Endothelial cell of umbilical vein (primary cell): Measurements from ENCODE around the gene PRDM16. TPM values are rescaled to one million over a fixed set of nuclear protein-coding genes. Genes with fewer than 3 reads are reported as not detected.

Experiments used
- BruUV-seq: library from RNA; stranded (reverse); fragments of 400-500 nt; replicated peaks from 2 replicates; lab custom pipeline; 2021; lab: Mats Ljungman, UMichigan
- CTCF ChIA-PET: fragments of 300-600, 350-600 bp; sonication (Branson Sonifier 250); formaldehyde crosslinking; loops from one replicate; lab custom pipeline; 2021; ENCODE audit warnings: antibody characterized with exemption, inconsistent platforms; lab: Charles Lee
- POLR2A ChIA-PET: fragments of 300-600, 350-600 bp; sonication (Branson Sonifier 250); formaldehyde crosslinking; loops from one replicate; lab custom pipeline; 2021; ENCODE audit warnings: antibody characterized with exemption, inconsistent platforms; lab: Charles Lee
- DNase-seq: peaks from one replicate; pipeline ENCODE4 v3.0.0-alpha.2; 2011; ENCODE audit warnings: low read depth, low spot score
- FAIRE-seq: peaks from 2 replicates; lab custom pipeline; 2011; peaks lifted over from hg19 to GRCh38; lab: Jason Lieb, UNC
- H2AFZ ChIP-seq: 2 replicates; pipeline ENCODE4 v1.6.0; 2012; ENCODE audit warnings: low read depth, low read length, control low read depth, inconsistent platforms
- H3K27ac ChIP-seq: 2 replicates; pipeline ENCODE4 v1.5.1; 2011; ENCODE audit warnings: low read depth, mild to moderate bottlenecking, control low read depth, low read length, moderate library complexity; ENCODE audit not compliant: insufficient read depth
- H3K27me3 ChIP-seq, 2 experiments: 2 replicates each; pipeline versions ENCODE4 v1.6.0 to v1.6.1; 2011; ENCODE audit warnings: low read length in 2 of 2, mixed read lengths in 1 of 2; ENCODE audit not compliant: control insufficient read depth in 2 of 2, insufficient read depth in 2 of 2
- H3K36me3 ChIP-seq, 2 experiments: 2 replicates in 1 of 2; 3 replicates in 1 of 2; pipeline ENCODE4 v1.5.1; 2011; ENCODE audit warnings: low read length in 2 of 2, mild to moderate bottlenecking in 1 of 2, moderate library complexity in 1 of 2; ENCODE audit not compliant: control insufficient read depth in 2 of 2, insufficient read depth in 2 of 2; ENCODE audit errors: extremely low read depth in 1 of 2
- H3K4me1 ChIP-seq: 3 replicates; pipeline ENCODE4 v1.5.1; 2011; ENCODE audit warnings: mild to moderate bottlenecking, low read length; ENCODE audit not compliant: control insufficient read depth, insufficient read depth; ENCODE audit errors: extremely low read depth
- H3K4me2 ChIP-seq: 2 replicates; pipeline ENCODE4 v1.6.1; 2011; ENCODE audit warnings: low read length, control low read depth, mixed read lengths; ENCODE audit not compliant: insufficient read depth
- H3K4me3 ChIP-seq, 3 experiments: fragments of 200-600 bp in 1 of 3; sonication (generic), shearing (Covaris generic) in 1 of 3; replicated peaks in 1 of 3; 2 replicates each; pipeline ENCODE4 v1.5.1; 2011 to 2016; ENCODE audit warnings: control low read depth in 3 of 3, low read length in 3 of 3, mild to moderate bottlenecking in 2 of 3, inconsistent platforms in 1 of 3, low read depth in 1 of 3, moderate library complexity in 1 of 3; ENCODE audit not compliant: insufficient read depth in 1 of 3
- H3K79me2 ChIP-seq: 2 replicates; pipeline ENCODE4 v1.6.0; 2012; ENCODE audit warnings: low read length, inconsistent platforms; ENCODE audit not compliant: control insufficient read depth, insufficient read depth
- H3K9ac ChIP-seq: replicated peaks from 2 replicates; pipeline ENCODE3; 2011; ENCODE audit warnings: low read length, control low read depth; ENCODE audit not compliant: insufficient read depth; ENCODE audit errors: extremely low read depth
- H3K9me1 ChIP-seq: replicated peaks from 3 replicates; pipeline ENCODE4 v1.6.0; 2011; ENCODE audit warnings: mild to moderate bottlenecking, low read length; ENCODE audit not compliant: control insufficient read depth, insufficient read depth; ENCODE audit errors: extremely low read depth
- H3K9me3 ChIP-seq: replicated peaks from 2 replicates; pipeline ENCODE4 v1.5.1; 2012; ENCODE audit warnings: low read length, inconsistent platforms; ENCODE audit not compliant: control insufficient read depth, insufficient read depth
- H4K20me1 ChIP-seq: replicated peaks from 2 replicates; pipeline ENCODE3; 2011; ENCODE audit warnings: mild to moderate bottlenecking, low read length; ENCODE audit not compliant: control insufficient read depth, insufficient read depth; ENCODE audit errors: extremely low read depth
- EZH2 ChIP-seq: IDR thresholded peaks from 2 replicates; pipeline ENCODE4 v1.6.1; 2012; ENCODE audit warnings: borderline replicate concordance, low read depth, mild to moderate bottlenecking, moderate library complexity, low read length, inconsistent platforms; ENCODE audit not compliant: severe bottlenecking
- FOS ChIP-seq: IDR thresholded peaks from 2 replicates; pipeline ENCODE4 v1.6.1; 2011; ENCODE audit warnings: mild to moderate bottlenecking, low read length, moderate library complexity, borderline replicate concordance; ENCODE audit not compliant: insufficient read depth
- JUN ChIP-seq: IDR thresholded peaks from 2 replicates; pipeline ENCODE4 v1.6.1; 2011; ENCODE audit warnings: borderline replicate concordance, low read depth; ENCODE audit not compliant: insufficient read length, insufficient read depth
- MAX ChIP-seq: IDR thresholded peaks from 2 replicates; pipeline ENCODE4 v1.6.1; 2011; ENCODE audit not compliant: insufficient read depth, insufficient read length
- MYC ChIP-seq: IDR thresholded peaks from one replicate; pipeline ENCODE4 v1.6.1; 2011; ENCODE audit warnings: mild to moderate bottlenecking, low read depth, low read length
- POLR2A ChIP-seq: IDR thresholded peaks from 2 replicates; pipeline ENCODE4 v1.6.1; 2012; ENCODE audit warnings: low read depth, mild to moderate bottlenecking, control low read depth, low read length
- POLR2AphosphoS5 ChIP-seq: IDR thresholded peaks from 2 replicates; pipeline ENCODE4 v1.6.1; 2012; ENCODE audit warnings: low read depth, mild to moderate bottlenecking, control low read depth, low read length, moderate library complexity; ENCODE audit not compliant: insufficient read depth
- dilution Hi-C: fragments of 300-500 bp; cut with MboI; formaldehyde crosslinking; loops from one replicate; pipeline ENCODE4 v1.15.0; 2019; ENCODE audit warnings: low sequenced_read_pairs; ENCODE audit not compliant: extremely low pct_ligation_motif_present
- intact Hi-C: fragments of 100-400 bp; cut with micrococcal nuclease; formaldehyde crosslinking; loops from one replicate; pipeline ENCODE4 v1.10.0; 2022
- polyA plus RNA-seq, 4 experiments: library from polyadenylated mRNA; depleted of rRNA in 3 of 4; stranded (reverse) in 3 of 4; unstranded in 1 of 4; fragments of >200 nt; gene quantifications; 2 replicates each; pipeline versions ENCODE4 v1.2.1 to v1.2.3, GENCODE V29; 2011 to 2012; ENCODE audit warnings: missing spikeins in 1 of 4
- total RNA-seq: library from RNA; stranded (reverse); gene quantifications from 2 replicates; pipeline ENCODE4 v1.2.3, GENCODE V29; 2021
- TF ChIP-seq, protein P1 (sequence below), 2 donors: IDR thresholded peaks; 1 replicate in 1 of 2; 2 replicates in 1 of 2; pipeline ENCODE4 v1.5.1; 2011; ENCODE audit warnings: low read length in 2 of 2, mild to moderate bottlenecking in 2 of 2, moderate library complexity in 2 of 2, control low read depth in 1 of 2, inconsistent platforms in 1 of 2, low read depth in 1 of 2; ENCODE audit not compliant: insufficient read depth in 1 of 2; ENCODE audit errors: extremely low read depth in 1 of 2

Gene PRDM16
- total and polyA plus RNA-seq, 2 donors (not counting 3 experiments of a cell fraction or from before 2014, with no cell fraction given) = not detected

DNA sequence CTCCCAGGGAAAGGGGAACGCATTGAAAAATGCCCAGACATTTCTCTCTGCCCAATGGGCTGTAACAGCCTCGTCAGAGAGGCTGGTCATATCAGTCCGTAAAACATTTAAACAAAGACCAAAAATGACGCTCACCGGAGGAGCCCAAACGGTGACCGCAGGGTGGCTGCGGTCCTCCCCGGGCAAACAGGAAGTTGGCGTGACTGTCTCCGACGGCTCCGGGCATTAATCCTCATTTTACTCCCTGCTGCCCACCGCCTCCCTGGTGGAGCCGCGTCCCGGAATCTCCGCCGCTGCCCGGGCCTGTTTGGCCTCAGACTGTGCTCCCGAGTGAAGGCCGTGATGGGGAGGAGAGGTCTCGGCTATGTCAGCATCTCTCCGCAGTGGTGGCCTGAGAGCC lies 9.9 kb downstream of the PRDM16 start:
- intact Hi-C loops = no loop called here
- Histone ChIP-seq H3K9me1 (no peaks in the 10 kb centered on the region), H3K27me3 (peaks cover 5 to 9% of the 10 kb centered on the region in 2 experiments), H3K27ac (no peak overlapping the region), H3K9ac (no peak overlapping the region), H2AFZ (no peak overlapping the region), H3K4me1 (no peaks in the 10 kb centered on the region), H4K20me1 (no peaks in the 10 kb centered on the region), H3K4me3 (no peak overlapping the region), H3K36me3 (no peaks in the 10 kb centered on the region), H3K4me2 (no peak overlapping the region), H3K9me3 (no peaks in the 10 kb centered on the region), H3K79me2 (no peaks in the 10 kb centered on the region)
- ChIA-PET CTCF (no interaction called here), POLR2A (no interaction called here)
- FAIRE-seq (no peak), DNase-seq (no peak)
- dilution Hi-C loops = no loop called here
- BruUV-seq = no TSS peak
- no peak for TF ChIP-seq MYC
- no peak for TF ChIP-seq JUN
- TF ChIP-seq MAX = no peak
- TF ChIP-seq POLR2AphosphoS5 = no peak
- TF ChIP-seq EZH2 = no peak
- no peak for TF ChIP-seq POLR2A
- no peak for TF ChIP-seq FOS
- TF ChIP-seq, protein P1, sequence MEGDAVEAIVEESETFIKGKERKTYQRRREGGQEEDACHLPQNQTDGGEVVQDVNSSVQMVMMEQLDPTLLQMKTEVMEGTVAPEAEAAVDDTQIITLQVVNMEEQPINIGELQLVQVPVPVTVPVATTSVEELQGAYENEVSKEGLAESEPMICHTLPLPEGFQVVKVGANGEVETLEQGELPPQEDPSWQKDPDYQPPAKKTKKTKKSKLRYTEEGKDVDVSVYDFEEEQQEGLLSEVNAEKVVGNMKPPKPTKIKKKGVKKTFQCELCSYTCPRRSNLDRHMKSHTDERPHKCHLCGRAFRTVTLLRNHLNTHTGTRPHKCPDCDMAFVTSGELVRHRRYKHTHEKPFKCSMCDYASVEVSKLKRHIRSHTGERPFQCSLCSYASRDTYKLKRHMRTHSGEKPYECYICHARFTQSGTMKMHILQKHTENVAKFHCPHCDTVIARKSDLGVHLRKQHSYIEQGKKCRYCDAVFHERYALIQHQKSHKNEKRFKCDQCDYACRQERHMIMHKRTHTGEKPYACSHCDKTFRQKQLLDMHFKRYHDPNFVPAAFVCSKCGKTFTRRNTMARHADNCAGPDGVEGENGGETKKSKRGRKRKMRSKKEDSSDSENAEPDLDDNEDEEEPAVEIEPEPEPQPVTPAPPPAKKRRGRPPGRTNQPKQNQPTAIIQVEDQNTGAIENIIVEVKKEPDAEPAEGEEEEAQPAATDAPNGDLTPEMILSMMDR (IDR thresholded peaks at IDR 0.05; ENCODE audit: extremely low read depth in 1 of 2, insufficient read depth in 1 of 2, low read depth in 1 of 2, low read length in 2 of 2) = no peak
